Measurements from ENCODE around the gene AGRN.
"Not testable (repeated sequence)": the region's sequence is repeated elsewhere in the genome, so short reads cannot be mapped to it uniquely, and the experiment has no call there.

The AGRN gene

DNA sequence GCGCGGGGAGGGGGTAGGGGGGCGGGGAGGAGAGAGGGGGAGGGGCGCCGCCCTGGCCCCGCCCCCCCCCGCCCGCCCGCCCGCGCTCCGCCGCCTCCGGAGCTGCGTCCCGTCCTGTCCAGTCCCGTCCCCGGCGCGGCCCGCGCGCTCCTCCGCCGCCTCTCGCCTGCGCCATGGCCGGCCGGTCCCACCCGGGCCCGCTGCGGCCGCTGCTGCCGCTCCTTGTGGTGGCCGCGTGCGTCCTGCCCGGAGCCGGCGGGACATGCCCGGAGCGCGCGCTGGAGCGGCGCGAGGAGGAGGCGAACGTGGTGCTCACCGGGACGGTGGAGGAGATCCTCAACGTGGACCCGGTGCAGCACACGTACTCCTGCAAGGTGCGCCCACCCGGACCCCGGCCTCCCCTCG is at the start of gene AGRN:
Gene AGRN (plus strand): TSS at position 121 of the 405 bp plus-strand sequence. CDS start 53 bp downstream, at position 174.
- DNase-seq = no peak

DNA sequence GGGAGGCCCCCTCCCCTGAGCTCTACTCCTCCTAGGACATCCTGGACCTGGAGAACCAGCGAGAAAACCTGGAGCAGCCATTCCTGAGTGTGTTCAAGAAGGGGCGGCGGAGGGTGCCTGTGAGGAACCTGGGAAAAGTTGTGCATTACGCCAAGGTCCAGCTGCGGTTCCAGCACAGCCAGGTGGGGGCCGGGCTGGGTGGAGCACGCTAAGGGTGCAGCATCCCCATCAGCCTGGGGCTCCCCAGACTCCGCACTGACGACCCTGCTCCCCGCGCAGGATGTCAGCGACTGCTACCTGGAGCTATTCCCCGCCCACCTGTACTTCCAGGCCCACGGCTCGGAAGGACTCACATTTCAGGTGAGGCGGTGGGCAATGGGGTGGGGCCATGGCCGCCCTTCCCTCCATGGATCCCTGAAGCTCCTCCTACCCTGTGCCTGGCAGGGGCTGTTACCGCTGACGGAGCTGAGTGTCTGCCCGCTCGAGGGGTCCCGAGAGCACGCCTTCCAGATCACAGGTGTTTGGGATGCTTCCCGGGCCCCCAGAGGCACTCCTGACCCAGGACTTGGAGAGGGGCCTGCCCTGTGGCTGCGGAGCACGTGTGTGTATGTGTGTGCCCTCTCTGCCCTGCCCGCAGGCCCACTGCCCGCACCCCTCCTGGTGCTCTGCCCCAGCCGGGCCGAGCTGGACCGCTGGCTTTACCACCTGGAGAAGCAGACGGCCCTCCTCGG is 49.5 kb upstream of the AGRN start:
- no peak for DNase-seq

DNA sequence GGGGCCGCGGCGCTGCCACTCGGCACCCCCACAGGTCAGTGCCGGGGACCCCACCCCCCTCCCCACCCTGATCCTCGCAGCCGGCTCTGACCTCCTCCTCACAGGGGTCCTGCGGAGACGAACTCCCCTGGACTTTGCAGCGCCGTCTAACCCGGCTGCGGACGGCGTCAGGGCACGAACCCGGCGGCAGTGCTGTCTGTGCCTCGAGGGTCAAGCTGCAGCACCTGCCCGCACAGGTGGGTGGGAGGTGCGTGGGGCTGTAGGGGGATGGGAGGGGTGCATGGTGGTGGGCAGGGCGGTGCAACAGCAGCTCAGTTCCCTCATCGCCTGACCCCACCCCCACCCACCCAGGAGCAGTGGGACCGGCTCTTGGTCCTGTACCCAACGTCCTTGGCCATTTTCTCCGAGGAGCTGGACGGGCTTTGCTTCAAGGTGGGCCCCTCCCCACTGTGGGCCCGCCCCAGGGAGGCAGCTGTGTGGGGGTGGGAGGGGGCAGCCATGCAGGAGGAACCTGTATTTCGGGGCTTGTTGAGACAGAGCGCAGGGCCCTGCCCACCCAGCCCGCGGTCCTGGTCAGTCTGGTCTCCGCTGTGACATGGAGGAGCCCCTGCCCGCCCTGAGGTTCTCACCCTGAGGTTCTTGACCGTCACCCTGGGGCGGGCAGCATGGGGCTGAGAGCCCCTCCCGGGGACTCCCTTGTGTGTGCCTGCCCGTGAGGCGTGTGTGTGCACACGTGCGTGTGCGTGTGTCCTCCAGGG is 48.8 kb upstream of the AGRN start:
- no peak for DNase-seq

DNA sequence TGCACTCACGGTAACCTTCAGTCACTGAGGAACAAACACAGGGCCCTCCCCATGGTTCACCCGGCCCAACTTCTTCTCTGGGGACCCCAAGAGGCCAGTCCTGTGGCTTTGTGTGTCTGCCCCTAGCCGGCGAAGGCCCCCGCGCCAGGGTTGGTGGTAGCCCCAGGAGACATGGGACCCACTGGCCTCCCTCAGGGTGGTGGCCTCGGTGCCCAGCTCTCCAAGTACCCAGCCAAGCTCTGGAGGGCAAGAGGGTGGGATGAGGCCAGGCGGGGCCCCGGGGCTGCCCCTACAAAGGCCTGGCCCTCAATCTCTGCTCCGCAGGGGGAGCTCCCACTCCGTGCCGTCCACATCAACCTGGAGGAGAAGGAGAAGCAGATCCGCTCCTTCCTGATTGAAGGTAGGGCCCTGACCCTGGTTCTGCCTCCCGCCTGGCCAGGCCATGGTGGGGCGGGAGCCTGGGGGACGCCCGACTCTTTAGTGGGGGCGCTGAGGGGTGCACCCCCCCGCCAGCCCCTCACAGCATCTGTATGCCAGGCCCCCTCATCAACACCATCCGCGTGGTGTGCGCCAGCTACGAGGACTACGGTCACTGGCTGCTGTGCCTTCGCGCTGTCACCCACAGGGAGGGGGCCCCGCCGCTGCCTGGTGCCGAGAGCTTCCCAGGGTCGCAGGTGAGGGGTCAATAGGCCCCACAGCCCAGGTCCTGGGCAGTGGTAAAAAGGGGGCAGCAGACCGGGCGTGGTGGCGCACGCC is 48.0 kb upstream of the AGRN start:
- DNase-seq = no peak

DNA sequence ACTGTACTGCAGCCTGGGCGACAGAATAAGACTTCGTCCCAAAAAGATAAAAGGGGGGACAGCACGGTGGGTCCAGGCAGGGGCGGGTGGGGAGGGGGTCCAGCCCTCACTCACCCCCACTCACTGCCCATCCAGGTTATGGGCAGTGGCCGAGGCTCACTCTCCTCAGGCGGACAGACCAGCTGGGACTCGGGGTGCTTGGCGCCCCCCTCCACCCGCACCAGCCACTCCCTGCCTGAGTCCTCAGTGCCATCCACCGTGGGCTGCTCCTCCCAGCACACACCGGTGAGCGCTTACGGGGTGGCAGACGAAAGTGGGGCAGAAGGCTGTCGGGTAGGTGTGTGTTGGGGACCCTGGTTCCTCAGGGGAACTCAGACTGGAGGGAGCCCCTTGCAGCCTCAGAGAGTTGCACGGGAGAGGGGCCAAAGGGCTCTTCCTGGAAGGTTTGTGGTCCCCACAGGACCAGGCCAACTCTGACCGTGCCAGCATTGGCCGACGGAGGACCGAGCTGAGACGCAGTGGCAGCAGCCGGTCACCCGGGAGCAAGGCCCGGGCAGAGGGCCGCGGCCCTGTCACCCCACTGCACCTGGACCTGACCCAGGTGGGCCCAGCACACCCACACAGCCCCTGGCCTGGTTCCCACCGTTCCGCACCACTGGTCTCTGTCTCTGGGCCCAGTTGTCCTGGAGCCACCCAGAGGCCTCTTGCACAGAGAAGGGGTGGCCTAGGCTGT is 47.0 kb upstream of the AGRN start:
- no peak for DNase-seq

DNA sequence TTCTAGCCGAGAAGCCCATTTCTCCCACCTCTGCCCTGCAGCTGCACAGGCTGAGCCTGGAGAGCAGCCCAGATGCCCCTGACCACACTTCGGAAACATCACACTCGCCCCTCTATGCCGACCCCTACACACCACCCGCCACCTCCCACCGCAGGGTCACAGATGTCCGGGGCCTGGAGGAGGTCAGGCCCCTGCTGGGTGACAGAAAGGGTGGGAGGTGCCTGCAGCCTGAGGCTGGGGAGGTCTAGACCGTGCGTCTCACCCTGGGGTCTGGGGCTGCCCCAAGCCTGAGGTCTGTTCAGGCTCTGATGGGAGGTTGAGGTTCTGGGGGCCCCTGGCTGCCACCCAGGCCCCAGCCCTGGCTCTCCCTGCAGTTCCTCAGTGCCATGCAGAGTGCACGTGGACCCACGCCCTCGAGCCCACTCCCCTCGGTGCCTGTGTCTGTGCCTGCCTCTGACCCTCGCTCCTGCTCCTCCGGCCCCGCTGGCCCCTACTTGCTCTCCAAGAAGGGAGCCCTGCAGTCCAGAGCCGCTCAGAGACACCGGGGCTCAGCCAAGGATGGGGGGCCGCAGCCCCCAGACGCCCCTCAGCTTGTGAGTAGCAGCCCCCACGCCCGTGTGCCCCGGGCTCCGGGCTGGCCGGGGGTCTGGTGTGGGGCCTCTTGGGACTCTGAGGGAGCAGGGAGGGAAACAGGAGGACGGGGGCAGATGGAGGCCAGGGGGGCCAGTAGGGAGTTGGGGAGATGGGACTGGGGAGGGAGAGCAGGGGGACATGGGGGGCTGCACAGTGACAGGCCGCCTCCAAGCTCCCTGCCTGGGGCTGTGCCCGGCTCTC is 46.2 kb upstream of the AGRN start:
- DNase-seq = no peak

DNA sequence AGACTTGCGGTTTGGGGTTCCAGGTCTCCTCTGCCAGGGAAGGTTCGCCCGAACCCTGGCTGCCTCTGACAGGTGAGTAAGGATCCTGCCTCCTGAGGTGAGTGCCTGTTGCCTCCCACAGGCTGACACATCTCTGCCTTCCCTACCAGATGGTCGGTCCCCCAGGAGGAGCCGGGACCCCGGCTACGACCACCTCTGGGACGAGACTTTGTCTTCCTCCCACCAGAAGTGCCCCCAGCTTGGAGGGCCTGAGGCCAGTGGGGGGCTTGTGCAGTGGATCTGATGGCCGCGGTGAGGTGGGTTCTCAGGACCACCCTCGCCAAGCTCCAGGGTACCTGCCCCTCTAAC is 45.7 kb upstream of the AGRN start:
- no peak for DNase-seq

DNA sequence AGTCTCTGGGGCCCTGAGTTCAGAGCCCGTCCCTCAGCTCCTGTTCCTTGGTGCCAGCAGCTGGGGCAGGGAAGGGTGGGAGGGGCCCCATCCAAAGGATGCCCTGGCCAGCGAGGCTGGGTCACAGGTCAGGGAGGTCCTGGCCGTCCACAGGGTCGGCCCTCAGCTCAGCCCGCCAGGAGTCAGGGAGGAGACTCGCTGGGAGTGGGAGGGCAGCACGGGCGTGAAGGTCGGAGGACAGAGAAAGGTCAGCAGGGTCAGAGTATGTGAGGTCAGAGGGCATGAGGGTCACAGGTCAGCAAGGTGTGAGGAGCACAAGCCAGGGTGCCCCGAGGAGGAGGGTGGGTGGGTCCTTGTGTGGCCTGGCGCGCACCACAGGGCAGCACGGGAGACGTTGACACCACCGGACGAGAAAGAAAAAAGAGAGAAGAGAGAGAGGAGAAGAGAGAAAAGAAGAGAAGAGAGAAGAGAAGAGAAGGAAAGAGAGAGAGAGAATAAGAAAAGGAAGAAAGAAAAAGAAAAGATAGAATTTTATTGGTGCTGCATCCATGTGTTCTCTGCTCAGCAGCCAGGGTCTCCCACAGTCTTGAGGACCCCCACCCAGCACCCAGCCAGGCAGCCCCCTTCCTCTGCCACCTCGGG is 45.1 kb upstream of the AGRN start:
- no peak for DNase-seq

DNA sequence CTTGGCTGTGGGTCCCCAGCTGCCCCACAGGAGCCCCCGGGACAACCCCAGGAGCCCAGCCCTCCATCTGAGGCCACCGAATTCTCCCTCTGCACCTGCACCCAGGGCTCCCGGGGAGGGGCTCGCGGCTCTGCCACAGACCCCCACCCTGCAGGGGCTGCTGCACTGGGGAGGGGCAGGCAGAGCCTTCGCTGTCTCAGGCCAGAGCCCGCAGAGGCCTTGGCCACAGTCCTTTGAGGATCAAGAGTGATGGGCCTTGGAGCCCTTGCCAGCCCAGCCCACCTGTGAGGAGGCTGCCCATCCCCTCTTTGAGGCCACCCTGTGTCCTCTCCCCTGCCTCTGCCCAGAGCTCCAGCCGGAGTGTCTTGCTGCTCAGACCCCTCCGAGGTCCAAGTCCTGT is 44.6 kb upstream of the AGRN start:
- no peak for DNase-seq

DNA sequence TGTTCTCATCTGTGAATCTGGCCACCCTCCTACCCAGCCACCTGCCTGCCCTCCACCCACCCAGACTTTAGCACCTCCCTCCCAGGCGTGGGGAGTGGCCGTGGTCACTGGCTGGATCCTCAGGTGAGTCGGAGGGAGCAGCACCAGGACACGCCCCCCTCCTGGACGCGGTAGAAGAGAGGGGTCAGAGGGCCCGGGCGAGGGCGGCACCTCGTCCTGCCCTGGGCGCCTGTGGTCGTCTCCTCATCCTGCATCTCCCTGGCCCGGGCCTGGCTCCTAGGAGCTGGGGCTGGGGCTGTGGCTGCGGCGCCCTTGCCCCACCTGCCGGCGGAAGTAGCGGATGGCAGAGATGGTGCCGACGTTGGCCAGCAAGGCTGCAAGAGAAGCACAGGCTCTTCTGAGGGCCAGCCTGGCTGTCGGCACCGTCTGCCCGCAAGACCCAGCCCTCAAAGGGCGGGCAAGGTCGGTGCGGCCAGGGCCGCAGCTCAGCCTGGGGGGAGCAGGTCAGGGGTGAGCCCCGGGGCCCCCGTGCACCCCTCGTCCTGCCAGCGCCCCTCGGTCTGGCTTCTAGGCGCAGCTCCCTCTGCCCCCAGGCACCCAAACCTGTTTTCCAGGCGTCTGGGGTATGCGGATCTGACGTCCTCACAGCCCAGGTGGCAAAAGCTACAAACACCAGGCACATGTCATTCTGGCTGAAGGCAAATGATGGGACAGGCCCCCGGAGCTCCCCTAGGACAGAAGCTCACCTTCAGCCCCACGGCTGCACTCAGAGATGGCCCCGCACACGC is 43.8 kb upstream of the AGRN start:
- DNase-seq = no peak

DNA sequence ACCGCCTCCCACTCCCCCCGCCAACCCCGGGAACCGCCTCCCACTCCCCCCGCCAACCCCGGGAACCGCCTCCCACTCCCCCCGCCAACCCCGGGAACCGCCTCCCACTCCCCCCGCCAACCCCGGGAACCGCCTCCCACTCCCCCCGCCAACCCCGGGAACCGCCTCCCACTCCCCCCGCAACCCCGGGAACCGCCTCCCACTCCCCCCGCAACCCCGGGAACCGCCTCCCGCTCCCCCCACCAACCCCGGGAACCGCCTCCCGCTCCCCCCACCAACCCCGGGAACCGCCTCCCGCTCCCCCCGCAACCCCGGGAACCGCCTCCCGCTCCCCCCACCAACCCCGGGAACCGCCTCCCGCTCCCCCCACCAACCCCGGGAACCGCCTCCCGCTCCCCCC is 43.1 kb upstream of the AGRN start:
- DNase-seq = not testable (repeated sequence)

DNA sequence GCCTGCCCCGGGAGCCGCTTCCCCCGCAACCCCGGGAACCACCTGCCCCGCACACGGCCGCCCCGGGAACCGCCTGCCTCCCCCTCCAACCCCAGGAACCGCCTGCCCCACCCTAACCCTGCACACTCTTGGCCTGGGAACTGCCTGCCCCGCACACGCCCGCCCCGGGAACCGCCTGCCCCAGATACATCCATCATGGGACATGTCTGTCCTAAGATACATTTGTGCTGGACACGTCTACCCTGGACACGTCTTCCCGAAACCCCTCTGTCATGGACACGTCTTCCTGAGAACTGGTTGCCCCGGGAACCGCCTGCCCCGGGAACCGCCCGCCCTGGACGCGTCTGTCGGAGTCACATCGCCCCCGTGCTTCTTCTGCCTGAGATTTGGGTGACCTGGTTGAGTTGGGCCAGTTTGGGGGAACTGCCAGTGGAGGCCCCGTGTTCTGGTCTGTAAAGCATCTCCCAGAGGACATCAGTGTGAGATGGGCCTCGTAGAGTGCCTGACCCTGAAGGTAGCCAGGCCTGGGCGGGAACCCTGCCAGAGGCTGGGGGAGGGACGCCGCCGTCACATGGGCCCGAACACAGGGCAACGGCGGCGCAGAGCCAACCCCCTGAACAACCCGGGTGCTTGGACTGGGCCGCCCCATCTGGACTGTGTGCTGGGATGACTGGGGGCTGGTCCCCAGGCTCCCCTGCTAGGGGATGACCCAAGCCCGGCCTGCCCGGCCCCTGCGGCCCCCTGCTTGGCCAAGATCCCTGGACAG is 41.7 kb upstream of the AGRN start:
- DNase-seq = no peak

DNA sequence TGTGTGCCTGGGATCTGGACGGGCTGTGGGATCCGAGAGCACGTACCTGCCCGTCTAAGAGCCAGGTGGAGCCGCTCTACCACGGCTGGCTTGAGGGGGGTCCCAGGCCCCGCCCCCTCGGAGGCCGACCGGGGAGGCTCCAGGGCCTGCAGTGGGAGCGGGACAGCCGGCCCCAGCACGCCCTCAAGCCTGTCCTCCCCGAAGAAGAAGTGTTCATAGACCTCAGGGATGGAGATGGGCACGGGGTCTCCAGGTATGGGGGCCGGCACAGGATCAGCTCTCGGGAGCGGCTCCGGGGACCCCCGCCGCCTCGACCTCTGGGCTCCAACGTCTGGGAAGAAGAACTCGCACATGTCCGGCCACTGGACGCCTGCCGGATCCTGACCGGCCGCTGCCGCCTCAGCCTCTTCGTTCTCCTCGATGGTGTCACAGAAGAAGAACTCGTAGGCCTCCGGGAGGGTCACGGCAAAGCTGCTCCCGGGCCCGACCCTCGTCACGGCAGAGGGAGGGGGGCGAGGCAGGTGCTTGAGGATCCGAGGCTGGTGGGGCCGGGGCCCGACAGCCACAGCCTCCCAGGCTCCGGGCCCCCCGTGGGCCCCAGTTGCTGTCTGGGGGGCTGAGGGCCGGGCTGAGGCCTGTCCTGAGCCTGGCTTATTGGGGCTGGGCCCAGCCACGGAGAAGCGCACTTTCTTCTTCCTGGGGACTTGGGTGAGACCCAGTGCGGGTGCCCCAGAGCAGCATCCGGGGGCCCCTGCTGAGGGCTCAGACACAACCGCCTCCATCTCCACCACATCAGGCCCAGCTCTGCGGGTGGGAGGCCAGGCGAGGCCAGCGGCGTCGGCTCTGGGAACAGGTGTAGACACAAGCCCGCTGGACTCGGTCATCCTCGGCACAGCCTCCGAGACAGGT is 40.8 kb upstream of the AGRN start:
- DNase-seq = no peak

DNA sequence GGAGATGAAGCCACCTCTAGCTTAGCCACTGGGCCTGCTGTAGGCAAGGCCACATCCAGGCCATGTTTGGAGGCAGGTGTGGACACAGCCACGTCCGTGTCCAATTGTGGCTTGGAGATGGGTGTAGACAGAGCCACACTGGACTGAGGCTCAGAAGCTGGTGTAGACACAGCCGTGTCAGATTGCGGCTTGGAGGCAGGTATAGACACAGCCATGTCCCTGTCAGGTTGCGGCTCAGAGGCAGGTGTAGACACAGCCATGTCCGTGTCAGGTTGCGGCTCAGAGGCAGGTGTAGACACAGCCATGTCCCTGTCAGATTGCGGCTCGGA is 40.2 kb upstream of the AGRN start:
- DNase-seq = no peak

DNA sequence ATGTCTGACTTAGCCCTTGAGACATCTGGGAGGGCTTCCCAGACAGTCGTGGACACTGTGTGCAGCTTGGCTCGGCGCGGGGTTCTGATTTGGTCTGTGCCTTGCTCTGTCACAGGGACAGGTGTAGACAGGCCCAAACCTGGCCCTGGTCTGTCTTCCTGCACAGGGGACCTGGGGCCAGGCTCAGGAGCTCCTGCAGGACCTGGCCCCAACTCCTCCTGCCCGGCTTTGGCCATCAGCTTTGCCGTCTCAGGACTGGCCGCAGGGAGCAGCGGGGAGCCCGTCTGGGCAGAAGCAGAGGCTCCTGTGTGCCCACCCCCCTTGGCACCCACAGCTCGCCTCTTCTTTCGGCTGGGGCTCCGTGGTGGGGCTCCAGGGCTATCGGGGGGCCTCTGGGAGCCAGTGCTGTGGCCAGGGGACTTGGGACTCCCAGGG is 39.8 kb upstream of the AGRN start:
- no peak for DNase-seq

DNA sequence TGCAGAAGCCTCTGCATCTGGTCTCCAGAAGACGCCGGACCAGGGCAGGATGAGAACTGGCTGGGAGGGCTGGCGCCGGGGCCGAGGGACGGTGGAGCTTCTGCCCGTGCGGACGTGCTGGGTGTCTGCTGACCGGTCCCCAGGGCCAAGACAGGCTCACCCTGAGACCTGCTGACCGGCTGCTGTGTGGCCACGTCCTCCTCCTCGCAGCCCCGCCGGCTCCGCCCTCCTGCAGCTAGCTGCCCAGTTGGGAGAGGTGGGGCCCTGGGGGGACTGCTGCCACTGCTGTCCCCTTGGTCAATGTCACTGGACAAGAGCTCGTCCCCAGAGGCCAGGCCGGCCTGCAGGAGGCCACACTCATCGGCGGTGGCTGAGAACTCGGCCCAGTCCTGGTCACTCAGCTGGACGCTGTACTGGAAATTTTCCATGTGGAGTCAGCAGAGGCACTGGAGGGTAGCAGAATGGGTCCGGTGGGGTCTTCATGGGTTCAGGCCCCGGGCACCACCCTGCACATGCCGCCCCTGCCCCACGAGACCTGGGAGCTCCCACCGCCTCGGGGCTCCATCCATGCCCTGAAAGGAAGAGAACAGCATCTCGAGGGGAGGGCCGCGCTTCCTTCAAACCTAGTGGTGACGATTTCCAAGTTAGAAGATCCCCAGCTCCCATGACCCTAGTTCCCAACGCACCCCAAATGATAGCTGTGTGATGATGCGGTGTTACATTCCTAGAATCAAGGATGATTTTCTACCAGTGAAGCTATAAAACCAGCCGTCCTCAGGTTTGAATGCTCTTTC is 39.1 kb upstream of the AGRN start:
- DNase-seq = no peak

DNA sequence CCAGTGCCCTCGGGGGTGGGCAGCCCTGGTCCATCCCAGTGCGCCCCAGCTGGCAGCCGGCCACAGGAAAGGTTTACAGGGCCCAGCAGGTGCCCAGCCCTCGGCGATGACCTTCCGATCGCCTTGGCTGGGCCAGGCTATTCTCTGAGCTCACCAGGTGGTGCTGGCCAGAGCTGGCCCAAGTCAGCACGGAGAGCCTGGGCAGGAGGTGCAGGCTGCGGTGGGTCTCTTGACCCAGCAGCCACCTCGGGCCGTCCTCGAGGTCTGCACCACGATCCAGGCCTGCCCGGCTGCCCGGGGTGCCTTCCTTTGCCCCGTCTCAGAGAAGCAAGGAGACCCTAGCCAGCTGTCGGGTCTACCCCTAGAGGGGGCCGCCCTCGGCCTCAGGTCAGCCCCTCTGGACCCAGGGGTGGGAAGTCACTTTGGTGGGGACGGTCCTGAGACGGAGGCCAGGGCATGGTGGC is 38.4 kb upstream of the AGRN start:
- no peak for DNase-seq

DNA sequence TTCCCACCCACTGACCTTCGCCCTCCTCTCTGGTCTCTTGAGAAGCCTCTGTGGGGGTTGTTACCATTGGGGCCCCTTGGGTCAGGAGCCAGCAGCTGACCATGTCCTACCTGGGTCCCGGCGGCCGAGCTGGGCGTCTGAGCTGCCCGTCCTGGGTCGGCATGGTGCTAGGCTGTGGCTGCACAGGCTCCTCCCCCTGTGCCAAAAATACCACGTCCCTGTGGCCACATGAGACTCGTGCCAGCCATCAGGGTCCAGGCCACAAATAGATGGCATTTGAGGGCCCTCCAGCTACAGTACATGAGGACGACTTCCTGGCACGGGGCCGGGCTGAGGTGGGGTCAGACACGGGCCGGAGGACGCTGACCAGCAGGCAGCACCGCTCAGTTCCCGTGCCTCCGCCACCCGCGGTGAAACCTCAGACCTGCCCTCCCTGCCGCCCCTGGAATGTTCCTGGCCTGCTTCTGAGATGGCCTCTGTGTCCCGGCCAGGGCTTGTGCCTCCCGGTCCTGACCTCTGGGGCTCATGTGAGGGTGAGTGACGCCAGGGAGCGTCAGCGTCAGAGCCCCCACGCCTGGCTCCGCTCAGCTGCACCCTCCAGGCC is 37.9 kb upstream of the AGRN start, which contains the start of gene PERM1:
Gene PERM1 (minus strand): TSS at position 139 of the 604 bp plus-strand sequence. CDS start 1,064 bp downstream, outside the sequence.
- DNase-seq = no peak
